ENCODE results near the gene SPATS2. TPM values are rescaled to one million over a fixed set of nuclear protein-coding genes. Genes with fewer than 3 reads are reported as not detected.

SPATS2 gene
- total and polyA plus RNA-seq, 2 of the 4 experiments (the other 2 are of a cell fraction) = 50.6 to 63.3 TPM

DNA sequence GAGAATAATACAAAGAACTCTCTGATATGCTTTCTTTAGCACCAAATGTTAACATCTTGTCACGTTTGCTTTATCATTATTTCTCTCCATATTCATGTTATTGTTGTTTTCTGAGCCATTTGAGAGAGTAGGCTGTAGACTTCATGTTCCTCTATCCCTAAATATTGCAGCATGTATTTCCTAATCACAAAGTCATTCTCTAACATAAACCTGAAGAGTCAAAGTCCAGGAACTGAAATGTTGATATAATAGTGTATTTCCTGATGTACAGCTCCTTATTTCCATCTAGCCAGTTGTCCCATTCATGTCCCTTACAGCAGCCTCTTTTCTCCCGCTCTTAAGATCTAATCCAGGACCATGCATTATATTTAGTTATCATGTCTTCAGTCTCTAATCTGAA is 72.8 kb downstream of the SPATS2 start:
- H3K9me1 ChIP-seq (ENCODE audit: insufficient read depth, low read length) = peaks cover 6% of the 10 kb centered on the region
- peaks cover 12% of the 10 kb centered on the region; the same call in 1 of the 2 replicates for H4K20me1 ChIP-seq (ENCODE audit: insufficient read depth, low read length)
- H2BK120ac ChIP-seq (ENCODE audit: low read depth, low read length) = no peak overlapping the region
- no peak overlapping the region for H3K4ac ChIP-seq (ENCODE audit: low read depth, low read length)
- DNase-seq (peak; percentile 21), ATAC-seq (ENCODE audit: low read depth) (no peak)
- H3K27me3 ChIP-seq (ENCODE audit: control insufficient read depth, insufficient read depth, low read length) = no peaks in the 10 kb centered on the region
- H3K9me3 ChIP-seq (ENCODE audit: control insufficient read depth, insufficient read depth, low read length) = no peaks in the 10 kb centered on the region
- no peak for TF ChIP-seq MAZ (IDR thresholded peaks at IDR 0.05; ENCODE audit: borderline replicate concordance, low read depth, low read length)
- TF ChIP-seq RCOR1 (IDR thresholded peaks at IDR 0.05; ENCODE audit: insufficient replicate concordance, low read length) = no peak
- TF ChIP-seq RAD21 (IDR thresholded peaks at IDR 0.05; ENCODE audit: low read length) = no peak
- 0 out of 2 replicates have a peak, but pooled peaks have one; percentile 21 for TF ChIP-seq CEBPB (IDR thresholded peaks at IDR 0.05; ENCODE audit: low read depth, low read length)
- no TSS peak for BruUV-seq (replicated peaks)
- no peak overlapping the region for H3K18ac ChIP-seq (ENCODE audit: low read depth, low read length)
- POLR2A ChIA-PET (ENCODE audit: unreplicated experiment) = interaction anchor here (0.6 kb wide), 1 partner anchor 51 kb away, joined by 3 read pairs; no protein-coding TSS in a partner anchor
- dilution Hi-C loops (cut with HindIII; ENCODE audit: low sequenced_read_pairs, unreplicated experiment) = no loop called here
- no peak overlapping the region for H3K27ac ChIP-seq (ENCODE audit: insufficient read depth, low read length)
- CTCF ChIA-PET = interaction anchor here (0.6 kb wide), 1 partner anchor 79 kb away, joined by 3 read pairs; no protein-coding TSS in a partner anchor
- H4K91ac ChIP-seq (ENCODE audit: insufficient read depth, low read depth, low read length) = no peak overlapping the region
- H4K8ac ChIP-seq (ENCODE audit: low read depth in 2 of 2, low read length in 2 of 2) = no peak overlapping the region
- no peak overlapping the region for H3K14ac ChIP-seq (replicated peaks; ENCODE audit: low read depth, low read length)
- no peak overlapping the region for H3K4me3 ChIP-seq (ENCODE audit: insufficient read depth, low read depth, low read length)
- H2AFZ ChIP-seq (replicated peaks; ENCODE audit: low read length, poor library complexity) = no peak overlapping the region
- H4K5ac ChIP-seq (ENCODE audit: low read depth, low read length) = no peak overlapping the region
- H2AK5ac ChIP-seq (ENCODE audit: low read depth, low read length) = no peak overlapping the region
- H3K79me1 ChIP-seq (ENCODE audit: low read depth in 1 of 2, low read length in 2 of 2) = peaks cover 20 to 37% of the 10 kb centered on the region in 2 experiments
- no peaks in the 10 kb centered on the region for H3K36me3 ChIP-seq (ENCODE audit: control insufficient read depth, insufficient read depth, low read length)
- no peak overlapping the region for H3K4me2 ChIP-seq (ENCODE audit: low read depth, low read length)
- H2AK9ac ChIP-seq (replicated peaks; ENCODE audit: low read depth, low read length, poor library complexity) = no peak overlapping the region
- whole genome bisulfite sequencing, 2 experiments (ENCODE audit: extremely low coverage in 2 of 2, insufficient read length in 1 of 2) = no CpG with 5 or more reads among the region's 2 CpGs
- in situ Hi-C loops (cut with MboI; ENCODE audit: low sequenced_read_pairs) = no loop called here
- no peak overlapping the region for H2BK20ac ChIP-seq (ENCODE audit: low read depth, low read length)
- no peak overlapping the region for H2BK15ac ChIP-seq (ENCODE audit: low read depth, low read length)
- no peaks in the 10 kb centered on the region; the same call in 1 of the 2 replicates for H3K4me1 ChIP-seq (ENCODE audit: control insufficient read depth, insufficient read depth, low read length)
- intact Hi-C loops (cut with micrococcal nuclease) = no loop called here
- H3K56ac ChIP-seq (ENCODE audit: extremely low read depth, insufficient read depth, low read length) = no peak overlapping the region
- no peak overlapping the region for H3K9ac ChIP-seq (ENCODE audit: low read depth, low read length)
- no peak overlapping the region for H2BK5ac ChIP-seq (ENCODE audit: low read depth, low read length, poor library complexity, severe bottlenecking)
- no peak overlapping the region for H3K23ac ChIP-seq (ENCODE audit: low read depth, low read length)

Data from IMR-90 (cell line).